ENCODE data around the gene ADGRG4.

GRCh38 chrX:136325377-136325776, 24.6 kb downstream of the ADGRG4 start:
- TF ChIP-seq CTCF (IDR thresholded peaks at IDR 0.05) = no peak
- TF ChIP-seq POLR2A (IDR thresholded peaks at IDR 0.05) = no peak
